Measurements from ENCODE around the gene PKN1.
A peak's percentile ranks its signal among the peaks of the same experiment; 100 is the strongest.

Gene PKN1

DNA sequence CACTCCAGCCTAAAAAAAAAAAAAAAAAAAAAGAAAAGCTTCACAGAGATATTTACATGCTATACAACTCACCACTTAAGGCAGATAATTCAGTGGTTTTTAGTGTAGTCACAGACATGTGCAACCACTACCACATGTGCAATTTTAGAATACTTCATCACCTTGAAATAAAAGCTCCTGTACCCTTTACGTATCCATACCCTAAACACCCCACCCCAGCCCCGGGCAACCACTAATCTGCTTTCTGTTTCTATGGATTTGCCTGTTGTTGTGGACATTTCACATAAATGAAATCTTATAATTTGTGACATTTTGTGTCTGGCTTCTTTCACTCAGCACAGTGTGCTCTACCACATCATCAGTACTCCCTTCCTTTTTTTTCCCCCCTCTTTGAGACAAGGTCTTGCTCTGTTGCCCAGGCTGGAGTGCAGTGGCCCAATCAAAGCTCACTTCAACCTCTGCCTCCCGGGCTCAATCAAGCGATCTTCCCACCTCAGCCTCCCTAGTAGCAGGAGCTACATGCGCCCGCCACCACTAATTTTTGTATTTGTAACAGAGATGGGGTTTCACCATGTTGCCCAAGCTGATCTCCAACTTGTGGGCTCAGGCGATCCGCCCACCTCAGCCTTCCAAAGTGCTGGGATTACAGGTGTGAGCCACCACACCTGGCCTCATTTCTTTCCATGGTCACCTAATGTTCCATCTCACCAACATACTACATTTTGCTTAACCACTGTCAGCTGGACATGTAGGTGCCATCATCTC is 18.0 kb upstream of the PKN1 start:
- Histone ChIP-seq H3K9ac (ENCODE audit: low read length) (no peak overlapping the region), H3K4me1 (ENCODE audit: control insufficient read depth, insufficient read depth, low read length) (peaks cover 32% of the 10 kb centered on the region), H3K27me3 (replicated peaks; ENCODE audit: control insufficient read depth, insufficient read depth, low read length) (no peaks in the 10 kb centered on the region), H3K36me3 (ENCODE audit: control insufficient read depth, insufficient read depth, low read length, severe bottlenecking) (peaks cover 35% of the 10 kb centered on the region), H3K4me3 (ENCODE audit: low read length) (no peak overlapping the region), H3K9me3 (ENCODE audit: control insufficient read depth, low read length) (no peaks in the 10 kb centered on the region)
- no peak for DNase-seq (ENCODE audit: low read depth)

DNA sequence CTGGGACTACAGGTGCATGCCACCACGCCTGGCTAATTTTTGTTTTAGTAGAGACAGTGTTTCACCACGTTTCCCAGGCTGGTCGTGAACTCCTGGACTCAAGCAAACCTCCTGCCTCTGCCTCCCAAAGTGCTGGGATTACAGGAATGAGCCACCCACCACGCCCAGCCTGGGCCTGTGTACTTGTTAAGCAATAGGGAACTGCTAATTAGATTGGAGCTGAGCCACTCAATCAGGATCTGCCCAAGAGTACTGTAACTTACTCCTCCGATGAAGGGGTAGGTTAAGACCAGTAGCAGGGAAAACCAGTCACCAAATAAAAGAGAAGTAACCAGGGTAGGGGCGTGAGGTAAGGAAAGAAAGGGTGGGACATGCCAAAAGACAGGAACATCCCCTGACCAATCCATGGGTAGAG is 16.3 kb upstream of the PKN1 start:
- peak; percentile 75 for DNase-seq (ENCODE audit: low read depth)
- peaks cover 17% of the 10 kb centered on the region for H3K36me3 ChIP-seq (ENCODE audit: control insufficient read depth, insufficient read depth, low read length, severe bottlenecking)
- peak overlapping the region; percentile 94 for H3K4me3 ChIP-seq (ENCODE audit: low read length)

DNA sequence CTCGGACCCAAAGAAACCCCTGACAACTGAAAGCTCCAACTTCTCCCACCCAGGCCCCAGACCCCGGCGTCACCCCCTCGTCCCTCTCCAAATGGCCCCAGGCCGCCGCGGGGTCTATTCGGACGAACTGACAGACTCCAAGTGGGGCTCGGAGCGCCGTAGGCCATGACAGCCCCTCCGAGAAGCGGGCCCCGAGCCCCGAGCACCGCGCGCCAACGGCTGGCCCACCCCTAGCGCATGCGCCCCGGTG is 14.3 kb upstream of the PKN1 start:
- Histone ChIP-seq H3K9ac (ENCODE audit: low read length) (peak overlapping the region; percentile 94), H3K4me3 (ENCODE audit: low read length) (peak overlapping the region; percentile 94), H3K4me1 (ENCODE audit: control insufficient read depth, insufficient read depth, low read length) (peaks cover 27% of the 10 kb centered on the region), H3K27me3 (replicated peaks; ENCODE audit: control insufficient read depth, insufficient read depth, low read length) (no peaks in the 10 kb centered on the region), H3K9me3 (ENCODE audit: control insufficient read depth, low read length) (no peaks in the 10 kb centered on the region), H3K36me3 (ENCODE audit: control insufficient read depth, insufficient read depth, low read length, severe bottlenecking) (peaks cover 3% of the 10 kb centered on the region)
- DNase-seq (ENCODE audit: low read depth), result peak; percentile 93

More for the DNA sequence above, 16.3 kb upstream of the PKN1 start:
- Histone ChIP-seq H3K9ac (ENCODE audit: low read length) (no peak overlapping the region), H3K4me1 (ENCODE audit: control insufficient read depth, insufficient read depth, low read length) (peaks cover 32% of the 10 kb centered on the region), H3K9me3 (ENCODE audit: control insufficient read depth, low read length) (no peaks in the 10 kb centered on the region), H3K27me3 (replicated peaks; ENCODE audit: control insufficient read depth, insufficient read depth, low read length) (no peaks in the 10 kb centered on the region)

DNA sequence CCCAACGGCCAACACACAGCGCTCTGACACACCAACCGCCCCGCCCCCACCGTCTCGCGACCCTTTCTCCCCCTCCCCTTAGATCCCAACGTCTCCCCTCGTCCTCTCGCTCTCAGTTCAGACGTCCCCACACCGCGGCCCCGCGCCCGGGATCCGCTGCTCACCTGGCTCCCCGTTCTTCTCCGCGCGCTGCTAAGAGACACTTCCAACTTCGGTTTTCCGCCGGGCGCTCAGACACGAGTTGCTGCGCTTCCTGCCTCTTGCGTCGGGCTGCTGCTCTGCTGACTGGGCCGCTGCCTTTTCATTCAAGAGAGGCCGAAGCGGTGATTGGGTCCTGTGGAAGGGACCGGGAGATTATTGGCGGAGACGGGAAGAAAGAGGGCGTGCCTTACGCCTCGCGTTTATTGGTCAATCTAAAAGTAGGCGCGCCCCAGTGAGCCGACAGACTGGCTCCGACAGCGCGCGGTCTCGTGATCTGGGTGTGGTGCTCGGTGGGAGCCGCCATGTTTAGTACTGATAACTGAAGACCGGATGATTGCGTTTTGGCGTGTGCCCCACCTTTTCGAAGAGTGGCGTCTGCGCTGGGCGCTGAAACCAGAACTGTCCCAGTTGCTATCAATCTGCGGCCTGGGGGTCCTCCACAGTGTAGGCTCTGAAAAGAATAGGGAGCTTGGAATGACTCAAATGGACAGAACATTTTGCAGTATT is 13.8 kb upstream of the PKN1 start, which contains the start of gene DDX39A:
DDX39A (minus strand) TSS at position 236 of the 708 bp plus-strand sequence. CDS start 6,121 bp downstream, outside the sequence.
- peak; percentile 100 for DNase-seq (ENCODE audit: low read depth)
- H3K9ac ChIP-seq (ENCODE audit: low read length), result peak within 1 kb of the TSS; percentile 94
- peaks cover 24% of the 10 kb centered on the region for H3K4me1 ChIP-seq (ENCODE audit: control insufficient read depth, insufficient read depth, low read length)
- no peaks in the 10 kb centered on the region for H3K9me3 ChIP-seq (ENCODE audit: control insufficient read depth, low read length)
- no peaks in the 10 kb centered on the region for H3K36me3 ChIP-seq (ENCODE audit: control insufficient read depth, insufficient read depth, low read length, severe bottlenecking)
- H3K27me3 ChIP-seq (replicated peaks; ENCODE audit: control insufficient read depth, insufficient read depth, low read length), result no peaks in the 10 kb centered on the region
- peak within 1 kb of the TSS; percentile 94 for H3K4me3 ChIP-seq (ENCODE audit: low read length)

DNA sequence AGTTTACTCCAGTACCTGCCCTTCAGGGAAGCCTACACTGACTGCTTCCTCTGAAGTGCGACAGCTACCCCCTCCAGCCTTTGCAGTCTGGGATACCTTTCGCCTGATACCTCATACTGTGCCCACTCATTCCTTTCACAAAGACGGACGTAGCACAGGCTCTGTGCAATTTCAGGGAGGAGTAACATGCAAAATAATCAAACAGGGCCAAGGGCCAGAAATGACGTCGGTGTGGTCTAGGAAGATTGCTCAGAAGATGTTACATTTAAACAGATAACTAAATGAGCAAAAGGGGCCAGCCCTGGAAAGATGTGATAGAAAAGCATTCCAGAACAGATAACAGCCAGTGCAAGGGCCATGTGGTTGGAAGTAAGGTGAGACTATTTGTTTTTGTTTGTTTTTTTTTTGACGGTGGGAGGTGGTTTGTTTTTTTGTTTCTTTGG is 7.4 kb upstream of the PKN1 start:
- Histone ChIP-seq H3K4me3 (ENCODE audit: low read length) (no peak overlapping the region), H3K9ac (ENCODE audit: low read length) (no peak overlapping the region), H3K9me3 (ENCODE audit: control insufficient read depth, low read length) (no peaks in the 10 kb centered on the region), H3K27me3 (replicated peaks; ENCODE audit: control insufficient read depth, insufficient read depth, low read length) (peaks cover under 1% of the 10 kb centered on the region), H3K36me3 (ENCODE audit: control insufficient read depth, insufficient read depth, low read length, severe bottlenecking) (no peaks in the 10 kb centered on the region), H3K4me1 (ENCODE audit: control insufficient read depth, insufficient read depth, low read length) (peaks cover 4% of the 10 kb centered on the region)
- peak; percentile 9 for DNase-seq (ENCODE audit: low read depth)

DNA sequence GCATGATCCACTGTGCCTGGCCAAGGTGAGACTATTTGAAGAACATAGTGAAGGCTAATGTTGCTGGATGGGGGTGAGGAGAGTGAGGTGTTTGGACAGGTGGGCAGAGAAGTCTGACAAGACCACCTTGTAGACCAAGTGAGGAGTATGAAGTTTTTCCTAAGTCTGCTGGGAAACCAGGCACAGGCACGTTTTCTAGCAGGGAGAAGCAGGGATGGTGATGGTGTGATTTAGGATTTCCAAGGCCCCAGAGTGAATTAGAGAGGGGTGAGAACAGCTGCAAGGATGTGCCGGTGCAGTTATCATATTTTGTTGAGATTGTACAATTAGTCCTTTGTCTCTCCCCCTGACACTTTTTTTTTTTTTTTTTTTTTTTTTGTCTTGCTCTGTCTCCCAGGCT is 5.6 kb upstream of the PKN1 start:
- DNase-seq (ENCODE audit: low read depth), result no peak
- no peak overlapping the region for H3K4me3 ChIP-seq (ENCODE audit: low read length)

DNA sequence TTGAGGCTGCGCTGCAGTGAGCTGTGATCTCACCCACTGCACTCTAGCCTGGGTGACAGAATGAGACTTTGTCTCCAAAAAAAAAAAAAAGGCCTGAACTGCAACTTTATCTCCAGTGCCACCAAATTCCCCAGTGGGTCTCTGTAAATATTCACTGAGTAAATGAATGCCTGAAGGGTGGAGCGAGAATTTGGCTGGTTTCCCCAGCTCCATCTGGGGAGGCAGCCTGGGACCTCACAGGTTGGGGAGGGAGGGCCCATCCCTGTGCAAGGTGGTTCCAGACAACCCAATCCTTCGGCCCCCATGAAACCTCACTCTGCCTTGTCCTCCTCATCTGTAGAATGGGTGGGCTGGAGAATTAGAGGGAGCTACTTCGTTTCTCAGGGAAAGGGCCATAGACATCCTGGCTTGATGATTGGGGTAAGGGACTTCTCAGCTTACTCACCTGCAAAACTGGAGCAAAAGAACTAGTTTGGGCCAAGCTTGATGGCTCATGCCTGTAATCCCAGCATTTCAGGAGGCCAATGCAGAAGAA is 4.2 kb upstream of the PKN1 start:
- Histone ChIP-seq H3K9me3 (ENCODE audit: control insufficient read depth, low read length) (no peaks in the 10 kb centered on the region), H3K9ac (ENCODE audit: low read length) (no peak overlapping the region), H3K27me3 (replicated peaks; ENCODE audit: control insufficient read depth, insufficient read depth, low read length) (peaks cover 2% of the 10 kb centered on the region), H3K4me1 (ENCODE audit: control insufficient read depth, insufficient read depth, low read length) (peaks cover 11% of the 10 kb centered on the region), H3K4me3 (ENCODE audit: low read length) (no peak overlapping the region), H3K36me3 (ENCODE audit: control insufficient read depth, insufficient read depth, low read length, severe bottlenecking) (no peaks in the 10 kb centered on the region)
- no peak for DNase-seq (ENCODE audit: low read depth)

More for the DNA sequence above, 5.6 kb upstream of the PKN1 start:
- peaks cover 4% of the 10 kb centered on the region for H3K4me1 ChIP-seq (ENCODE audit: control insufficient read depth, insufficient read depth, low read length)
- H3K9me3 ChIP-seq (ENCODE audit: control insufficient read depth, low read length), result no peaks in the 10 kb centered on the region
- H3K9ac ChIP-seq (ENCODE audit: low read length), result no peak overlapping the region
- no peaks in the 10 kb centered on the region for H3K36me3 ChIP-seq (ENCODE audit: control insufficient read depth, insufficient read depth, low read length, severe bottlenecking)
- peaks cover 2% of the 10 kb centered on the region for H3K27me3 ChIP-seq (replicated peaks; ENCODE audit: control insufficient read depth, insufficient read depth, low read length)

DNA sequence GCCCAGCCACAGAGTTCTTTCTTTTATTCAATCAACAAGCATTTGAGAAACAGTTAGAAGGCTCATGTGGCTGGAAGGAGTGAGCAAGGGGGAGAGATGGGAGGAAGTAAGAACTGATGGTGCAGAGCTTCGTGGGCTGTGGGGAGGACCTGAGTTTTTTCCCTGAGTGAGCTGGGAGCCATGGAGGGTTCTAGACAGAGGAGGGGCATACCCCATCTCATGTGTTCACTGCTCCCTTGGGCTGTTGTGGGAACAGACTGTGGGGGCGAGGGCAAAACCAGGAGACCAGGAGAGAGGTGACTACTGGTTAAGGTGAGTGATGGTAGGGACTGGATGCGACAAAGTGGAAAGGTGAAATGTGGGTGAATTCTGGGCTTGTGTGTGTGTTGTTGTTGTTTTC is 2.4 kb upstream of the PKN1 start:
- Histone ChIP-seq H3K36me3 (ENCODE audit: control insufficient read depth, insufficient read depth, low read length, severe bottlenecking) (no peaks in the 10 kb centered on the region), H3K9me3 (ENCODE audit: control insufficient read depth, low read length) (no peaks in the 10 kb centered on the region), H3K9ac (ENCODE audit: low read length) (no peak overlapping the region), H3K4me1 (ENCODE audit: control insufficient read depth, insufficient read depth, low read length) (peaks cover 25% of the 10 kb centered on the region), H3K4me3 (ENCODE audit: low read length) (no peak overlapping the region), H3K27me3 (replicated peaks; ENCODE audit: control insufficient read depth, insufficient read depth, low read length) (peaks cover 2% of the 10 kb centered on the region)
- no peak for DNase-seq (ENCODE audit: low read depth)

DNA sequence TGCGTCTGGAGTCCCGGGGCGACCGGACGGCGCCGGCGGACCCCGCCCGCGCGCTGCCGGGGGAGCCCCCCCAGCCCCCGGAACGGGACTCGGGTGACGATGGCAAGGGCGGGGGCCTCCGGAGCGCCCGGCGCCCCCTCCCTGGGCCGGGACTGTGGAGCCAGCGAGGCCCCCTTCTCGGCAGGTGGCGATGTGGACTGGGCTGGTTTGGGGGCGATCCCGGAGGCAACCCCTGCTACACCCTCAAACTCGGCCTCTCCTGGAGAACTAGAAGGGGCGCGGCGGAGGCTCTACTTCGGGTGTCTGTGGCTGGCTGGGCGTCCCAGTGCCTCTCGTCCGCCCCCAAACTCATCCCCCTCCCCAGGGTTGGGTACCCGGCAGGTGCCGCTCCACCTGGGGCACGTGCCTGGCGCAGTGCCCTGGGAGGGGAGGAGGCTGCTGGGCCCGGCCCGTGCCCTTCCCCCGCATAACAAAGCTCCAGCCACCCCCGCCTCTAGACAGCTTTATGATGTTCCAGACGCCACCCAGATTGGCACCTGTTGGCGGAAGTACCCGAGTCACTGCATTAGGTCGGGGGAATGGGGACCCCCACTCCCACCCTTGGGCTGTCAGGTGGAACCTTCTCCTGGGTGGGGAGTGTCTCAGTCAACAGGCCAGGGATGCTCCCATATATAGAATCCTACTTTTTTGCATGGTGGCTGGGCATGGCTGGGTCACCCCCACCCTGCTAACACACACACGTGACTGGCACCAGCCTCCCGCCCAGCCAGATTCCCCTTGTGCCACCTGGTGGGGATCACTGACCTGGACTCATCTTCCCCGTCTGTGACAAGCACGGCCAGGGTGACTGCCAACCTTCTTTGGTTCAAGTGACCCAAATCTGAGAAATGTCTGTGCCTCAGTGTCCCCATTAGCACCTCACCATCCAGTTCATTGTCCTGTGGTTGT is 722 bp downstream of the PKN1 start:
- peak overlapping the region; percentile 88 for H3K9ac ChIP-seq (ENCODE audit: low read length)
- no peaks in the 10 kb centered on the region for H3K36me3 ChIP-seq (ENCODE audit: control insufficient read depth, insufficient read depth, low read length, severe bottlenecking)
- H3K9me3 ChIP-seq (ENCODE audit: control insufficient read depth, low read length), result no peaks in the 10 kb centered on the region
- peaks cover 2% of the 10 kb centered on the region for H3K27me3 ChIP-seq (replicated peaks; ENCODE audit: control insufficient read depth, insufficient read depth, low read length)
- peaks cover 22% of the 10 kb centered on the region for H3K4me1 ChIP-seq (ENCODE audit: control insufficient read depth, insufficient read depth, low read length)
- peak overlapping the region; percentile 86 for H3K4me3 ChIP-seq (ENCODE audit: low read length)
- DNase-seq (ENCODE audit: low read depth), result peak; percentile 34

DNA sequence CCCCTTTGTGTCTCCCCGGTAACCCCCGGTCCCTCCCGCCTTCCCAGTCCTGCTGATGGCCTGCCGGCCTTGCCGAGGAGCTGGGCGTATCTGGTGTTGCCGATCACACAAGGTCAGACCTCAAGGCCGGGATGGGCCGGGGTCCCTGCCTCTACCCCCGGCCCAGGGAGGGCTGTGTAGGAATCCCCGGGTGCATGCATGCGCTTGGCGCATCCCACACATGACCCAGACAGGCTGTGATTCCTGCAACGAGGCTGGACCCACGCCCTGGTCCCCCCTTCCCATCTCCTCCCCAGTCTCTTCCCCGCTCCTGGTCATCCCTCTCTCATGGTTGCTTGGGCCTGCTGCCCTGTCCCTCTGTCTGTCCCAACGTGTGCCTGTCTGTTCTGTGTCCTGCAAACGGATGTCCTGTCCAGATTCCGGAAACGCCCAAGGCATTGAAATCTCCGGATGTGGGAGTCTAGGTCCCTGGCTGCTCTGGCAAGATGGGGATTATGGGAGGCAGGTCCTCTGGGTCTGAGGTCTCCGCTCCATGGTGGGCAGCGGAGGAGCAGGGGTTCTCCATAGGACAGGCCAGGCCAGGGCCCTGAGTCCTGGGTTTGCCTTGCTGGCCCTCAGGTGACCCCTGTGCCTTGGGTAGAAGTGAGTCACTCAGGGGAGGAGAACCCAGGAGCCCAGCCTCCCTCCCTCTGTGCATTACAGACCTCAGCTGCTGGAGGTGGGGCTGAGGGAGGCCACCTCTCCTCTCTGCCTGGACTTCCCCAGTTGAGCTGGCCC is 1.6 kb downstream of the PKN1 start:
- H3K36me3 ChIP-seq (ENCODE audit: control insufficient read depth, insufficient read depth, low read length, severe bottlenecking), result no peaks in the 10 kb centered on the region
- H3K4me1 ChIP-seq (ENCODE audit: control insufficient read depth, insufficient read depth, low read length), result peaks cover 22% of the 10 kb centered on the region
- peak overlapping the region; percentile 86 for H3K4me3 ChIP-seq (ENCODE audit: low read length)
- no peaks in the 10 kb centered on the region for H3K9me3 ChIP-seq (ENCODE audit: control insufficient read depth, low read length)
- peak overlapping the region; percentile 88 for H3K9ac ChIP-seq (ENCODE audit: low read length)
- DNase-seq (ENCODE audit: low read depth), result peak; percentile 64
- peaks cover 2% of the 10 kb centered on the region for H3K27me3 ChIP-seq (replicated peaks; ENCODE audit: control insufficient read depth, insufficient read depth, low read length)
